A673 (cell line): ENCODE data around the gene C1QB. TPM values are rescaled to one million over a fixed set of nuclear protein-coding genes. Genes with fewer than 3 reads are reported as not detected.

Source experiments
- BruUV-seq: library from RNA; stranded (reverse); fragments of 400-500 nt; replicated peaks from 2 replicates; lab custom pipeline; 2021; lab: Mats Ljungman, UMichigan
- CTCF ChIA-PET: fragments of 300-600 bp; sonication (Branson Sonifier 250); formaldehyde crosslinking; loops from one replicate; lab custom pipeline; 2022; ENCODE audit warnings: antibody characterized with exemption; lab: Charles Lee
- POLR2A ChIA-PET: fragments of 300-600 bp; sonication (Branson Sonifier 250); formaldehyde crosslinking; loops from one replicate; lab custom pipeline; 2022; ENCODE audit warnings: antibody characterized with exemption; ENCODE audit not compliant: low non-redundant PET; lab: Charles Lee
- DNase-seq: peaks from one replicate; pipeline ENCODE4 v3.0.0-alpha.2; 2015; ENCODE audit warnings: low spot score
- H3K27ac ChIP-seq: fragments of 200-600 bp; sonication (generic); 2 replicates; pipeline ENCODE4 v1.5.1; 2016; ENCODE audit warnings: mixed run types, low read depth, mild to moderate bottlenecking, mixed read lengths, antibody characterized with exemption, low read length; ENCODE audit not compliant: poor library complexity, severe bottlenecking
- H3K27me3 ChIP-seq: fragments of 200-600 bp; sonication (generic); replicated peaks from 2 replicates; pipeline ENCODE4 v1.6.1; 2017; ENCODE audit warnings: mixed run types, low read depth, mild to moderate bottlenecking, mixed read lengths, antibody characterized with exemption, low read length; ENCODE audit not compliant: insufficient read depth, poor library complexity
- H3K36me3 ChIP-seq: fragments of 200-600 bp; sonication (generic); 2 replicates; pipeline ENCODE4 v1.6.1; 2016; ENCODE audit warnings: mixed run types, mild to moderate bottlenecking, mixed read lengths, antibody characterized with exemption, low read length; ENCODE audit not compliant: insufficient read depth, poor library complexity, severe bottlenecking
- H3K4me1 ChIP-seq: fragments of 200-600 bp; sonication (generic); 2 replicates; pipeline ENCODE4 v1.6.1; 2017; ENCODE audit warnings: mixed run types, mild to moderate bottlenecking, mixed read lengths, antibody characterized with exemption, low read length; ENCODE audit not compliant: insufficient read depth, poor library complexity, severe bottlenecking
- H3K4me3 ChIP-seq: fragments of 200-600 bp; sonication (generic); 2 replicates; pipeline ENCODE4 v1.5.1; 2016; ENCODE audit warnings: low read depth, mixed run types, mild to moderate bottlenecking, mixed read lengths, low read length; ENCODE audit not compliant: poor library complexity, severe bottlenecking
- H3K9me3 ChIP-seq: fragments of 200-600 bp; sonication (generic); 2 replicates; pipeline ENCODE4 v1.6.1; 2016; ENCODE audit warnings: mixed run types, low read depth, mild to moderate bottlenecking, mixed read lengths, antibody characterized with exemption, low read length; ENCODE audit not compliant: poor library complexity, severe bottlenecking
- EZH2 ChIP-seq: fragments of 200-600 bp; sonication (generic); IDR thresholded peaks from 2 replicates; pipeline ENCODE4 v1.6.1; 2017; ENCODE audit warnings: borderline replicate concordance, low read depth, mild to moderate bottlenecking, mixed read lengths, antibody characterized with exemption, low read length; ENCODE audit not compliant: poor library complexity, severe bottlenecking
- intact Hi-C: fragments of 100-400 bp; cut with micrococcal nuclease; formaldehyde crosslinking; loops from one replicate; pipeline ENCODE4 v1.10.0; 2022; ENCODE audit not compliant: unreplicated experiment
- total RNA-seq: library from RNA; stranded (reverse); gene quantifications from 2 replicates; pipeline ENCODE4 v1.2.3, GENCODE V29; 2021
- TF ChIP-seq, protein P1 (sequence below): fragments of 300-800, 200-600 bp; sonication (generic); conservative IDR thresholded peaks from 2 replicates; pipeline ENCODE4 v1.5.1; 2017; ENCODE audit warnings: low read depth, mild to moderate bottlenecking, antibody characterized with exemption, low read length, moderate library complexity, mixed read lengths

The C1QB gene
- total RNA-seq, 1 experiment from 2014 or later: not detected

DNA sequence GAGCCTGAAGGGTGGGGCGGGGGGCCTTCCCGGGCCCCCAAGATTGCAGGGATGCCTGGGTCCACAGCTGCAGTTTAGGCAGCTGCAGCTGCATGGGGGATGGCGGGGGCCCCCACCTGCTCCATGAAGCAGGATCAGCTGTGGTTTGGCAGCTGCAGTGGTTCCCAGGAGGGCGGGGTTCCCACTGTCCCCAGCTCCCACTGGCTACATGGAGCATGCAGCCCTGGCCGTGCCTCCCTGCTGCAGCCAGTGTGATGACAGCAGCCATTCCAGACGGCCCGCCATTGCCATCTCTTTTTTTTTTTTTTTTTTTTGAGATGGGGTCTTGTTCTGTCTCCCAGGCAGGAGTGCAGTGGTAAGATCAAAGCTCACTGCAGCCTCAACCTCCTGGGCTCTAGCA, 17.6 kb upstream of the C1QB start:
- DNase-seq: no peak
- no peaks in the 10 kb centered on the region for H3K4me1 ChIP-seq
- no peak overlapping the region for H3K27ac ChIP-seq
- ChIA-PET CTCF (interaction anchor here (0.7 kb wide), 1 partner anchor 74 kb away, joined by 8 read pairs; no protein-coding TSS in a partner anchor), POLR2A (no interaction called here)
- no peaks in the 10 kb centered on the region for H3K9me3 ChIP-seq
- H3K4me3 ChIP-seq: no peak overlapping the region
- no TSS peak for BruUV-seq
- H3K36me3 ChIP-seq: no peaks in the 10 kb centered on the region
- H3K27me3 ChIP-seq: peaks cover 56% of the 10 kb centered on the region
- intact Hi-C loops: no loop called here
- TF ChIP-seq EZH2: no peak
- TF ChIP-seq, protein P1, sequence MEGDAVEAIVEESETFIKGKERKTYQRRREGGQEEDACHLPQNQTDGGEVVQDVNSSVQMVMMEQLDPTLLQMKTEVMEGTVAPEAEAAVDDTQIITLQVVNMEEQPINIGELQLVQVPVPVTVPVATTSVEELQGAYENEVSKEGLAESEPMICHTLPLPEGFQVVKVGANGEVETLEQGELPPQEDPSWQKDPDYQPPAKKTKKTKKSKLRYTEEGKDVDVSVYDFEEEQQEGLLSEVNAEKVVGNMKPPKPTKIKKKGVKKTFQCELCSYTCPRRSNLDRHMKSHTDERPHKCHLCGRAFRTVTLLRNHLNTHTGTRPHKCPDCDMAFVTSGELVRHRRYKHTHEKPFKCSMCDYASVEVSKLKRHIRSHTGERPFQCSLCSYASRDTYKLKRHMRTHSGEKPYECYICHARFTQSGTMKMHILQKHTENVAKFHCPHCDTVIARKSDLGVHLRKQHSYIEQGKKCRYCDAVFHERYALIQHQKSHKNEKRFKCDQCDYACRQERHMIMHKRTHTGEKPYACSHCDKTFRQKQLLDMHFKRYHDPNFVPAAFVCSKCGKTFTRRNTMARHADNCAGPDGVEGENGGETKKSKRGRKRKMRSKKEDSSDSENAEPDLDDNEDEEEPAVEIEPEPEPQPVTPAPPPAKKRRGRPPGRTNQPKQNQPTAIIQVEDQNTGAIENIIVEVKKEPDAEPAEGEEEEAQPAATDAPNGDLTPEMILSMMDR: no peak

- Histone ChIP-seq H3K9me3 (no peaks in the 10 kb centered on the region), H3K27me3 (peaks cover 49% of the 10 kb centered on the region), H3K36me3 (no peaks in the 10 kb centered on the region), H3K27ac (no peak within 1 kb of the TSS), H3K4me3 (no peak within 1 kb of the TSS), H3K4me1 (no peaks in the 10 kb centered on the region)
- ChIA-PET CTCF (no interaction called here), POLR2A (no interaction called here)
- BruUV-seq: no TSS peak
- intact Hi-C loops: no loop called here
- TF ChIP-seq EZH2: no peak
- TF ChIP-seq, protein P1: no peak
- no peak for DNase-seq
Measured at GRCh38 chr1:22636353-22636752, 16.7 kb upstream of the C1QB start, which contains the start of gene C1QA. Gene C1QA, plus strand, starts transcription at chr1:22636628. Its CDS starts 989 bp downstream, at chr1:22637617.

GRCh38 chr1:22636927-22637326, 16.1 kb upstream of the C1QB start:
- Histone ChIP-seq H3K27me3 (peaks cover 44% of the 10 kb centered on the region), H3K9me3 (no peaks in the 10 kb centered on the region), H3K4me1 (no peaks in the 10 kb centered on the region), H3K36me3 (no peaks in the 10 kb centered on the region), H3K4me3 (no peak overlapping the region), H3K27ac (no peak overlapping the region)
- CTCF ChIA-PET: no interaction called here
- POLR2A ChIA-PET: no interaction called here
- TF ChIP-seq, protein P1: no peak
- TF ChIP-seq EZH2: no peak
- no TSS peak for BruUV-seq
- no peak for DNase-seq
- intact Hi-C loops: no loop called here
